ENCODE measurements around the gene SMARCA2.

Gene SMARCA2

GRCh38 chr9:2174911-2175310 lies 159.8 kb downstream of the SMARCA2 start:
- no peaks in the 10 kb centered on the region for H3K9me3 ChIP-seq (ENCODE audit: control insufficient read depth, low read length)
- no peaks in the 10 kb centered on the region for H3K27me3 ChIP-seq (replicated peaks; ENCODE audit: control insufficient read depth, insufficient read depth, low read length, poor library complexity, severe bottlenecking)
- peaks cover 23% of the 10 kb centered on the region for H3K36me3 ChIP-seq (ENCODE audit: control insufficient read depth, insufficient read depth, low read length)

GRCh38 chr9:2177121-2177520 lies 162.0 kb downstream of the SMARCA2 start:
- H3K9me3 ChIP-seq (ENCODE audit: control insufficient read depth, low read length): no peaks in the 10 kb centered on the region
- no peak overlapping the region for H3K27ac ChIP-seq (ENCODE audit: insufficient read depth, low read length, poor library complexity, severe bottlenecking)
- H3K36me3 ChIP-seq (ENCODE audit: control insufficient read depth, insufficient read depth, low read length): peaks cover 6% of the 10 kb centered on the region
- H3K27me3 ChIP-seq (replicated peaks; ENCODE audit: control insufficient read depth, insufficient read depth, low read length, poor library complexity, severe bottlenecking): no peaks in the 10 kb centered on the region
- DNase-seq: no peak
- no peak overlapping the region for H3K4me3 ChIP-seq (ENCODE audit: insufficient read depth, low read depth, low read length, poor library complexity, severe bottlenecking)
- no peaks in the 10 kb centered on the region for H3K4me1 ChIP-seq (ENCODE audit: control insufficient read depth, insufficient read depth, low read length, poor library complexity, severe bottlenecking)

More at GRCh38 chr9:2174911-2175310, 159.8 kb downstream of the SMARCA2 start:
- no peak for DNase-seq
- H3K4me3 ChIP-seq (ENCODE audit: insufficient read depth, low read depth, low read length, poor library complexity, severe bottlenecking): no peak overlapping the region
- H3K27ac ChIP-seq (ENCODE audit: insufficient read depth, low read length, poor library complexity, severe bottlenecking): no peak overlapping the region
- no peaks in the 10 kb centered on the region for H3K4me1 ChIP-seq (ENCODE audit: control insufficient read depth, insufficient read depth, low read length, poor library complexity, severe bottlenecking)

- no peak for DNase-seq
- Histone ChIP-seq H3K36me3 (ENCODE audit: control insufficient read depth, insufficient read depth, low read length) (peaks cover 9% of the 10 kb centered on the region), H3K27ac (ENCODE audit: insufficient read depth, low read length, poor library complexity, severe bottlenecking) (no peak overlapping the region), H3K4me3 (ENCODE audit: insufficient read depth, low read depth, low read length, poor library complexity, severe bottlenecking) (no peak overlapping the region), H3K27me3 (replicated peaks; ENCODE audit: control insufficient read depth, insufficient read depth, low read length, poor library complexity, severe bottlenecking) (no peaks in the 10 kb centered on the region), H3K4me1 (ENCODE audit: control insufficient read depth, insufficient read depth, low read length, poor library complexity, severe bottlenecking) (no peaks in the 10 kb centered on the region), H3K9me3 (ENCODE audit: control insufficient read depth, low read length) (no peaks in the 10 kb centered on the region)
Measured at GRCh38 chr9:2178034-2178734, 163.0 kb downstream of the SMARCA2 start.

GRCh38 chr9:2179567-2179966 lies 164.4 kb downstream of the SMARCA2 start:
- no peak overlapping the region for H3K4me3 ChIP-seq (ENCODE audit: insufficient read depth, low read depth, low read length, poor library complexity, severe bottlenecking)
- peaks cover 18% of the 10 kb centered on the region for H3K36me3 ChIP-seq (ENCODE audit: control insufficient read depth, insufficient read depth, low read length)
- DNase-seq: no peak
- H3K27me3 ChIP-seq (replicated peaks; ENCODE audit: control insufficient read depth, insufficient read depth, low read length, poor library complexity, severe bottlenecking): no peaks in the 10 kb centered on the region
- no peak overlapping the region for H3K27ac ChIP-seq (ENCODE audit: insufficient read depth, low read length, poor library complexity, severe bottlenecking)
- no peaks in the 10 kb centered on the region for H3K9me3 ChIP-seq (ENCODE audit: control insufficient read depth, low read length)
- H3K4me1 ChIP-seq (ENCODE audit: control insufficient read depth, insufficient read depth, low read length, poor library complexity, severe bottlenecking): no peaks in the 10 kb centered on the region

- no peak for DNase-seq
- no peaks in the 10 kb centered on the region for H3K4me1 ChIP-seq (ENCODE audit: control insufficient read depth, insufficient read depth, low read length, poor library complexity, severe bottlenecking)
- H3K27ac ChIP-seq (ENCODE audit: insufficient read depth, low read length, poor library complexity, severe bottlenecking): no peak overlapping the region
- H3K4me3 ChIP-seq (ENCODE audit: insufficient read depth, low read depth, low read length, poor library complexity, severe bottlenecking): no peak overlapping the region
- H3K9me3 ChIP-seq (ENCODE audit: control insufficient read depth, low read length): no peaks in the 10 kb centered on the region
- H3K36me3 ChIP-seq (ENCODE audit: control insufficient read depth, insufficient read depth, low read length): peaks cover 22% of the 10 kb centered on the region
- no peaks in the 10 kb centered on the region for H3K27me3 ChIP-seq (replicated peaks; ENCODE audit: control insufficient read depth, insufficient read depth, low read length, poor library complexity, severe bottlenecking)
Measured at GRCh38 chr9:2180154-2180553, 165.0 kb downstream of the SMARCA2 start.

GRCh38 chr9:2180704-2181103 lies 165.6 kb downstream of the SMARCA2 start:
- H3K36me3 ChIP-seq (ENCODE audit: control insufficient read depth, insufficient read depth, low read length): peaks cover 27% of the 10 kb centered on the region
- no peaks in the 10 kb centered on the region for H3K9me3 ChIP-seq (ENCODE audit: control insufficient read depth, low read length)
- H3K4me1 ChIP-seq (ENCODE audit: control insufficient read depth, insufficient read depth, low read length, poor library complexity, severe bottlenecking): no peaks in the 10 kb centered on the region
- no peaks in the 10 kb centered on the region for H3K27me3 ChIP-seq (replicated peaks; ENCODE audit: control insufficient read depth, insufficient read depth, low read length, poor library complexity, severe bottlenecking)
- DNase-seq: no peak
- H3K4me3 ChIP-seq (ENCODE audit: insufficient read depth, low read depth, low read length, poor library complexity, severe bottlenecking): no peak overlapping the region
- no peak overlapping the region for H3K27ac ChIP-seq (ENCODE audit: insufficient read depth, low read length, poor library complexity, severe bottlenecking)

GRCh38 chr9:2181792-2182191 lies 166.6 kb downstream of the SMARCA2 start:
- no peaks in the 10 kb centered on the region for H3K27me3 ChIP-seq (replicated peaks; ENCODE audit: control insufficient read depth, insufficient read depth, low read length, poor library complexity, severe bottlenecking)
- DNase-seq: no peak
- no peaks in the 10 kb centered on the region for H3K9me3 ChIP-seq (ENCODE audit: control insufficient read depth, low read length)
- H3K27ac ChIP-seq (ENCODE audit: insufficient read depth, low read length, poor library complexity, severe bottlenecking): no peak overlapping the region
- peaks cover 37% of the 10 kb centered on the region for H3K36me3 ChIP-seq (ENCODE audit: control insufficient read depth, insufficient read depth, low read length)
- H3K4me1 ChIP-seq (ENCODE audit: control insufficient read depth, insufficient read depth, low read length, poor library complexity, severe bottlenecking): no peaks in the 10 kb centered on the region
- no peak overlapping the region for H3K4me3 ChIP-seq (ENCODE audit: insufficient read depth, low read depth, low read length, poor library complexity, severe bottlenecking)

- Histone ChIP-seq H3K27me3 (replicated peaks; ENCODE audit: control insufficient read depth, insufficient read depth, low read length, poor library complexity, severe bottlenecking) (no peaks in the 10 kb centered on the region), H3K36me3 (ENCODE audit: control insufficient read depth, insufficient read depth, low read length) (peaks cover 68% of the 10 kb centered on the region), H3K27ac (ENCODE audit: insufficient read depth, low read length, poor library complexity, severe bottlenecking) (no peak overlapping the region), H3K9me3 (ENCODE audit: control insufficient read depth, low read length) (no peaks in the 10 kb centered on the region), H3K4me3 (ENCODE audit: insufficient read depth, low read depth, low read length, poor library complexity, severe bottlenecking) (no peak overlapping the region), H3K4me1 (ENCODE audit: control insufficient read depth, insufficient read depth, low read length, poor library complexity, severe bottlenecking) (no peaks in the 10 kb centered on the region)
- DNase-seq: no peak
Measured at GRCh38 chr9:2190939-2191608, 175.9 kb downstream of the SMARCA2 start.

- peaks cover 68% of the 10 kb centered on the region for H3K36me3 ChIP-seq (ENCODE audit: control insufficient read depth, insufficient read depth, low read length)
- no peak for DNase-seq
- no peaks in the 10 kb centered on the region for H3K27me3 ChIP-seq (replicated peaks; ENCODE audit: control insufficient read depth, insufficient read depth, low read length, poor library complexity, severe bottlenecking)
- no peak overlapping the region for H3K4me3 ChIP-seq (ENCODE audit: insufficient read depth, low read depth, low read length, poor library complexity, severe bottlenecking)
- no peaks in the 10 kb centered on the region for H3K4me1 ChIP-seq (ENCODE audit: control insufficient read depth, insufficient read depth, low read length, poor library complexity, severe bottlenecking)
- no peak overlapping the region for H3K27ac ChIP-seq (ENCODE audit: insufficient read depth, low read length, poor library complexity, severe bottlenecking)
- no peaks in the 10 kb centered on the region for H3K9me3 ChIP-seq (ENCODE audit: control insufficient read depth, low read length)
Measured at GRCh38 chr9:2191609-2191972, 176.4 kb downstream of the SMARCA2 start.

- H3K27me3 ChIP-seq (replicated peaks; ENCODE audit: control insufficient read depth, insufficient read depth, low read length, poor library complexity, severe bottlenecking): no peaks in the 10 kb centered on the region
- no peak overlapping the region for H3K4me3 ChIP-seq (ENCODE audit: insufficient read depth, low read depth, low read length, poor library complexity, severe bottlenecking)
- H3K4me1 ChIP-seq (ENCODE audit: control insufficient read depth, insufficient read depth, low read length, poor library complexity, severe bottlenecking): no peaks in the 10 kb centered on the region
- H3K9me3 ChIP-seq (ENCODE audit: control insufficient read depth, low read length): no peaks in the 10 kb centered on the region
- H3K36me3 ChIP-seq (ENCODE audit: control insufficient read depth, insufficient read depth, low read length): peaks cover 62% of the 10 kb centered on the region
- no peak overlapping the region for H3K27ac ChIP-seq (ENCODE audit: insufficient read depth, low read length, poor library complexity, severe bottlenecking)
- DNase-seq: no peak
Measured at GRCh38 chr9:2192356-2192979, 177.3 kb downstream of the SMARCA2 start.

Data from effector memory CD4-positive, alpha-beta T cell (primary cell).